ENCODE measurements around the gene FMNL2. TPM values are rescaled to one million over a fixed set of nuclear protein-coding genes. Genes with fewer than 3 reads are reported as not detected.

The FMNL2 gene
- total and polyA plus RNA-seq, 11 donors: 4.7 to 19.4 (median 5.5) TPM

- Histone ChIP-seq H3K27me3 (no peaks in the 10 kb centered on the region), H3K36me3 (no peaks in the 10 kb centered on the region), H3K4me3 (peak overlapping the region; percentile 73 to 99 (median 94)), H3K9me3 (no peaks in the 10 kb centered on the region), H3K4me1 (peaks cover 0 to 34% (median 11%) of the 10 kb centered on the region in 12 donors), H3K27ac (peak overlapping the region; percentile 63 to 86 (median 79))
- DNase-seq: peak; percentile 48 to 77 (median 67)
- TF ChIP-seq CTCF (IDR thresholded peaks at IDR 0.05): peak in 2 of 12 donors; percentile 11 to 13
- no peak for TF ChIP-seq POLR2A (IDR thresholded peaks at IDR 0.05)
- 4 to 11% (median 7%) methylated on average over 42 of the region's 42 CpGs for WGBS, 4 donors
- peak; percentile 59 to 85 (median 64) for ATAC-seq
- intact Hi-C loops (cut with DNase I): loop anchor here in 9 of 10 donors (5.0 to 10.0 kb wide), 15 partner anchors 69 to 299 kb away; partner anchors contain the start of gene STAM2 (in 1 of the 9)
Measured at GRCh38 chr2:152336119-152336853, 1.3 kb downstream of the FMNL2 start.

- H3K36me3 ChIP-seq: no peaks in the 10 kb centered on the region
- H3K4me1 ChIP-seq: peaks cover 0 to 34% (median 12%) of the 10 kb centered on the region in 12 donors
- H3K27ac ChIP-seq: peak overlapping the region; percentile 63 to 86 (median 79)
- whole genome bisulfite sequencing, 4 donors: 41 to 58% (median 51%) methylated on average over 12 of the region's 12 CpGs
- TF ChIP-seq POLR2A (IDR thresholded peaks at IDR 0.05): no peak
- TF ChIP-seq CTCF (IDR thresholded peaks at IDR 0.05): no peak
- no peak for ATAC-seq
- intact Hi-C loops (cut with DNase I): loop anchor here in 9 of 10 donors (5.0 to 10.0 kb wide), 15 partner anchors 68 to 298 kb away; partner anchors contain the start of gene STAM2 (in 1 of the 9)
- peak in 2 of 5 donors; percentile 33 to 38 for DNase-seq
- no peaks in the 10 kb centered on the region for H3K9me3 ChIP-seq
- no peaks in the 10 kb centered on the region for H3K27me3 ChIP-seq
- H3K4me3 ChIP-seq: peak overlapping the region in 10 of 12 donors; percentile 73 to 99 (median 92)
Measured at GRCh38 chr2:152336854-152337510, 2.0 kb downstream of the FMNL2 start.

GRCh38 chr2:152337511-152337903, 2.5 kb downstream of the FMNL2 start:
- Histone ChIP-seq H3K4me3 (no peak overlapping the region), H3K9me3 (no peaks in the 10 kb centered on the region), H3K27ac (peak overlapping the region in 1 of 12 donors; percentile 82), H3K4me1 (peaks cover 0 to 34% (median 12%) of the 10 kb centered on the region in 12 donors), H3K36me3 (no peaks in the 10 kb centered on the region), H3K27me3 (no peaks in the 10 kb centered on the region)
- intact Hi-C loops (cut with DNase I): loop anchor here in 9 of 10 donors (5.0 to 10.0 kb wide), 15 partner anchors 67 to 297 kb away; partner anchors contain the start of gene STAM2 (in 1 of the 9)
- TF ChIP-seq POLR2A (IDR thresholded peaks at IDR 0.05) (no peak), CTCF (IDR thresholded peaks at IDR 0.05) (no peak)
- ATAC-seq: no peak
- WGBS, 4 donors: 47 to 96% (median 61%) methylated on average over 2 of the region's 2 CpGs
- no peak for DNase-seq

Measured in heart left ventricle (tissue), 16 donors.